ENCODE measurements around the gene HHAT. TPM values are rescaled to one million over a fixed set of nuclear protein-coding genes. Genes with fewer than 3 reads are reported as not detected.

HHAT gene
- total RNA-seq, 1 donor from 2014 or later: 11.4 TPM

DNA sequence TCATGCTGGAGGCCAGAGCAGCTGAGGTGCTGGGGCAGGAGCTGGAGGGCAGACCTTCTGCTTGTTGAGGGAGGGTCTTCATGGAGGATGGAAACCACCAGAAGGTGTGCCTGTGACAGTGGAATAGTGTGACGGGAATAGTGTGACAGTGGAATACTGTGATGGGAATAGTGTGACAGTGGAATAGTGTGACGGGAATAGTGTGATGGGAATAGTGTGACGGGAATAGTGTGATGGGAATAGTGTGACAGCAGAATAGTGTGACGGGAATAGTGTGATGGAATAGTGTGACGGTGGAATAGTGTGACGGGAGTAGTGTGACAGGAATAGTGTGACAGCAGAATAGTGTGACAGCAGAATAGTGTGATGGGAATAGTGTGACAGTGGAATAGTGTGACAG is 325.1 kb downstream of the HHAT start:
- no peak overlapping the region for H3K27ac Mint-ChIP-seq (ENCODE audit: unreplicated experiment)
- no peak overlapping the region for H2AFZ ChIP-seq (ENCODE audit: low read depth, low read length)
- peaks cover 10% of the 10 kb centered on the region for H3K27me3 ChIP-seq (ENCODE audit: insufficient read depth, low read length)
- no peaks in the 10 kb centered on the region for H3K4me1 Mint-ChIP-seq (ENCODE audit: low read depth, unreplicated experiment)
- DNase-seq (ENCODE audit: low read depth) (peak; percentile 10), FAIRE-seq (peak; percentile 100)
- H3K27ac ChIP-seq (ENCODE audit: low read depth, low read length): no peak overlapping the region
- no peaks in the 10 kb centered on the region for H4K20me1 ChIP-seq (ENCODE audit: insufficient read depth, low read length)
- H3K27me3 Mint-ChIP-seq (ENCODE audit: low read depth, unreplicated experiment): peaks cover 8% of the 10 kb centered on the region
- no peaks in the 10 kb centered on the region for H3K9me3 Mint-ChIP-seq (ENCODE audit: unreplicated experiment)
- no peaks in the 10 kb centered on the region for H3K79me2 ChIP-seq (ENCODE audit: insufficient read depth, low read length)
- H3K4me1 ChIP-seq (ENCODE audit: insufficient read depth, low read length): no peaks in the 10 kb centered on the region
- H3K9ac ChIP-seq (ENCODE audit: low read length): no peak overlapping the region
- no peak overlapping the region for H3K4me3 ChIP-seq (ENCODE audit: insufficient read depth, low read depth, low read length)
- H3K36me3 ChIP-seq (ENCODE audit: insufficient read depth, low read length): no peaks in the 10 kb centered on the region
- no peak for TF ChIP-seq EZH2 (IDR thresholded peaks at IDR 0.05; ENCODE audit: insufficient read depth, low read length)
- TF ChIP-seq, protein P1, sequence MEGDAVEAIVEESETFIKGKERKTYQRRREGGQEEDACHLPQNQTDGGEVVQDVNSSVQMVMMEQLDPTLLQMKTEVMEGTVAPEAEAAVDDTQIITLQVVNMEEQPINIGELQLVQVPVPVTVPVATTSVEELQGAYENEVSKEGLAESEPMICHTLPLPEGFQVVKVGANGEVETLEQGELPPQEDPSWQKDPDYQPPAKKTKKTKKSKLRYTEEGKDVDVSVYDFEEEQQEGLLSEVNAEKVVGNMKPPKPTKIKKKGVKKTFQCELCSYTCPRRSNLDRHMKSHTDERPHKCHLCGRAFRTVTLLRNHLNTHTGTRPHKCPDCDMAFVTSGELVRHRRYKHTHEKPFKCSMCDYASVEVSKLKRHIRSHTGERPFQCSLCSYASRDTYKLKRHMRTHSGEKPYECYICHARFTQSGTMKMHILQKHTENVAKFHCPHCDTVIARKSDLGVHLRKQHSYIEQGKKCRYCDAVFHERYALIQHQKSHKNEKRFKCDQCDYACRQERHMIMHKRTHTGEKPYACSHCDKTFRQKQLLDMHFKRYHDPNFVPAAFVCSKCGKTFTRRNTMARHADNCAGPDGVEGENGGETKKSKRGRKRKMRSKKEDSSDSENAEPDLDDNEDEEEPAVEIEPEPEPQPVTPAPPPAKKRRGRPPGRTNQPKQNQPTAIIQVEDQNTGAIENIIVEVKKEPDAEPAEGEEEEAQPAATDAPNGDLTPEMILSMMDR (IDR thresholded peaks at IDR 0.05; ENCODE audit: insufficient read depth, low read depth, low read length): no peak
- no peak overlapping the region for H3K4me2 ChIP-seq (ENCODE audit: low read length)
- peaks cover 3% of the 10 kb centered on the region for H3K9me3 ChIP-seq (ENCODE audit: insufficient read depth, low read depth, low read length)
- peaks cover 5% of the 10 kb centered on the region for H3K36me3 Mint-ChIP-seq (ENCODE audit: low read depth, unreplicated experiment)
- no peak overlapping the region for H3K4me3 Mint-ChIP-seq (ENCODE audit: unreplicated experiment)

DNA sequence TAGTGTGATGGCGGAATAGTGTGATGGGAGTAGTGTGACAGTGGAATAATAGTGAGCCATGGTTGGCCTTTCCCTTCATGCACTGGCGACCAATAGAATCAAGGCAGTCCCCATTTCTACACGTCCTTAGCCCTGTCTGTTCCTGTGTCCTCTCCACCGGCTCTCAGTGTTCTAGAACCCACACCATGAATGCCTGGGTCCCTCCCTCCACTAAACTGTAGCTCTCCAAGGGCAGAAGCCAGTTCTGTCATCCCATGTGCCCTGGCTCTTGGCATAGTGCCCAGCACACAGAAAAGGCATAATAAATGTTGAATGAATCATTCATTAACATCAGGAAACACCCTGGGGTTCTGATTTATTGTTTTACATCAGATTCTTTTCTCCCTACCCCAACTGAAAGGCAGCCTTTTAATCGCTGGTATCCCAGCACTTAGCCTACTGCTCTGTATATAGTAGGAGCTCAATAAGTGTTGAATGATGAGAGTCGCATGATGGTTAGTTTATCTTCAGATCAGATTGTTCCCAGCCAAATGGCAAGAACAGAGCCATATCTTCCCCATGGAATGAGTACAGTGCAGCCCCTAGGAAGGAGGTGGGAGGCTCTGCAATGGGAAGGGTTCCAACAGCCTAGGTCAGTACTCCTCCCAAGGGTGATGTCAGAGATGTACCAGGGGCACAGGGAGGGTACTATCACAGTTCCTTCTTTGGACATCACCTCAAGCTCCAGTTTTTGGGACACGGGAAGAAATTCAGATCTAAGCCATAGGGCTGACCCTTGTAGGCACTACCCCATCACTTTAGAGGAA is 325.7 kb downstream of the HHAT start:
- Mint-ChIP-seq H3K36me3 (ENCODE audit: low read depth, unreplicated experiment) (peaks cover 5% of the 10 kb centered on the region), H3K27ac (ENCODE audit: unreplicated experiment) (no peak overlapping the region), H3K27me3 (ENCODE audit: low read depth, unreplicated experiment) (peaks cover 8% of the 10 kb centered on the region), H3K4me3 (ENCODE audit: unreplicated experiment) (no peak overlapping the region), H3K4me1 (ENCODE audit: low read depth, unreplicated experiment) (no peaks in the 10 kb centered on the region), H3K9me3 (ENCODE audit: unreplicated experiment) (peaks cover 1% of the 10 kb centered on the region)
- Histone ChIP-seq H3K4me1 (ENCODE audit: insufficient read depth, low read length) (no peaks in the 10 kb centered on the region), H3K27me3 (ENCODE audit: insufficient read depth, low read length) (peaks cover 9% of the 10 kb centered on the region), H3K9ac (ENCODE audit: low read length) (no peak overlapping the region), H3K79me2 (ENCODE audit: insufficient read depth, low read length) (no peaks in the 10 kb centered on the region), H4K20me1 (ENCODE audit: insufficient read depth, low read length) (no peaks in the 10 kb centered on the region), H3K27ac (ENCODE audit: low read depth, low read length) (no peak overlapping the region), H3K9me3 (ENCODE audit: insufficient read depth, low read depth, low read length) (peaks cover 3% of the 10 kb centered on the region), H2AFZ (ENCODE audit: low read depth, low read length) (no peak overlapping the region), H3K4me2 (ENCODE audit: low read length) (no peak overlapping the region), H3K36me3 (ENCODE audit: insufficient read depth, low read length) (no peaks in the 10 kb centered on the region), H3K4me3 (ENCODE audit: insufficient read depth, low read depth, low read length) (no peak overlapping the region)
- TF ChIP-seq, protein P1 (IDR thresholded peaks at IDR 0.05; ENCODE audit: insufficient read depth, low read depth, low read length): no peak
- TF ChIP-seq EZH2 (IDR thresholded peaks at IDR 0.05; ENCODE audit: insufficient read depth, low read length): no peak
- no peak for FAIRE-seq
- DNase-seq (ENCODE audit: low read depth): no peak

DNA sequence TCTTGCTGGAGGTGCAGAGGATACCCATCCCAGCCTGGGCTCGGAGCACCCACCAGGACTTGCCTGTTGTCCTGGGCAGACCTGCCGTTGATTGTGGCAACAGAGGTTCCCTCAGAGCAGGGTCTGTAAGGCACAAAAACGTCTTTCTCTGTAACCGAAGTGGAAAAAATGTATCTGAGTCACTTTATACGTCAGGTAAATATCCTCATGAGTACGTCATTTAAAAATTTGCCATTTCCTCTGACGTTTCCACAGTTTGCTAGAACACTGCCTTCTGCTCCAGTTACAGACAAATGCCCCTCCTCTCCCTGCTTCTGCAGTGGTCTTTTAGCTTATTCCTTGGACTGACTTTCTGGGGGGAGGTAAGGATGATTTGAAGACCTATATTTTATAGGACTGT is 326.8 kb downstream of the HHAT start:
- peaks cover 5% of the 10 kb centered on the region for H3K36me3 Mint-ChIP-seq (ENCODE audit: low read depth, unreplicated experiment)
- no peak overlapping the region for H2AFZ ChIP-seq (ENCODE audit: low read depth, low read length)
- H3K27me3 ChIP-seq (ENCODE audit: insufficient read depth, low read length): no peaks in the 10 kb centered on the region
- H3K9ac ChIP-seq (ENCODE audit: low read length): no peak overlapping the region
- no peak overlapping the region for H3K27ac Mint-ChIP-seq (ENCODE audit: unreplicated experiment)
- no peaks in the 10 kb centered on the region for H4K20me1 ChIP-seq (ENCODE audit: insufficient read depth, low read length)
- H3K4me1 ChIP-seq (ENCODE audit: insufficient read depth, low read length): no peaks in the 10 kb centered on the region
- H3K4me2 ChIP-seq (ENCODE audit: low read length): no peak overlapping the region
- H3K27ac ChIP-seq (ENCODE audit: low read depth, low read length): no peak overlapping the region
- no peak overlapping the region for H3K4me3 Mint-ChIP-seq (ENCODE audit: unreplicated experiment)
- peaks cover 8% of the 10 kb centered on the region for H3K9me3 Mint-ChIP-seq (ENCODE audit: unreplicated experiment)
- no peaks in the 10 kb centered on the region for H3K79me2 ChIP-seq (ENCODE audit: insufficient read depth, low read length)
- no peaks in the 10 kb centered on the region for H3K4me1 Mint-ChIP-seq (ENCODE audit: low read depth, unreplicated experiment)
- FAIRE-seq (no peak), DNase-seq (ENCODE audit: low read depth) (peak; percentile 20)
- no peaks in the 10 kb centered on the region for H3K36me3 ChIP-seq (ENCODE audit: insufficient read depth, low read length)
- H3K4me3 ChIP-seq (ENCODE audit: insufficient read depth, low read depth, low read length): no peak overlapping the region
- H3K9me3 ChIP-seq (ENCODE audit: insufficient read depth, low read depth, low read length): peaks cover 3% of the 10 kb centered on the region
- H3K27me3 Mint-ChIP-seq (ENCODE audit: low read depth, unreplicated experiment): peaks cover 10% of the 10 kb centered on the region
- TF ChIP-seq EZH2 (IDR thresholded peaks at IDR 0.05; ENCODE audit: insufficient read depth, low read length): no peak
- TF ChIP-seq, protein P1 (IDR thresholded peaks at IDR 0.05; ENCODE audit: insufficient read depth, low read depth, low read length): no peak
